Astrocyte (in vitro differentiated cells and primary cell): ENCODE results near the gene CACNA1H.

Experiments
- CTCF ChIP-seq: IDR thresholded peaks from 2 replicates; pipeline ENCODE4 v1.5.1; 2011; ENCODE audit warnings: low read depth, mild to moderate bottlenecking, inconsistent platforms, low read length, moderate library complexity; ENCODE audit not compliant: insufficient read depth
- EZH2 ChIP-seq: IDR thresholded peaks from 2 replicates; pipeline ENCODE4 v1.6.1; 2012; ENCODE audit warnings: mild to moderate bottlenecking, low read length, inconsistent platforms; ENCODE audit not compliant: insufficient read depth

GRCh38 chr16:1168837-1169236 is 15.9 kb downstream of the CACNA1H start:
- no peak for TF ChIP-seq CTCF
- no peak for TF ChIP-seq EZH2
